Measurements from ENCODE around the gene M6PR.

DNA sequence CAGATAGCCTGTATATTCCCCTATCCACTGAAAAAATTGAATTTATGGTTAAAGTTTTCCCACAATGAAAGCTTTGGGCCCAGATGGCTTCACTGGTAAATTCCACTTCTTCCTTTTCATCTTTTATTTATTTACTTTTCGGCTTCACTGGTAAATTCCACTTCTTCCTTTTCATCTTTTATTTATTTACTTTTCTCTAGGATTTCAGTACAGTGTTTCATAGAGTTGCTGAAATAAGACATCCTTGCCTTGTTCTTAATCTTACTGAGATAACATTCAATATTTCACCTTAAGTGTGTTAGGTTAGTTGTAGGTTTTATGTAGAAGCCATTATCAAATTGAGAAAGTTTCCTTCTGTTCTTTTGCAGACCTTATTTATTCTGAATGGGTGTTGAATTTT is 21.0 kb upstream of the M6PR start:
- no peak for TF ChIP-seq POLR2A (IDR thresholded peaks at IDR 0.05)
- TF ChIP-seq, protein P1, sequence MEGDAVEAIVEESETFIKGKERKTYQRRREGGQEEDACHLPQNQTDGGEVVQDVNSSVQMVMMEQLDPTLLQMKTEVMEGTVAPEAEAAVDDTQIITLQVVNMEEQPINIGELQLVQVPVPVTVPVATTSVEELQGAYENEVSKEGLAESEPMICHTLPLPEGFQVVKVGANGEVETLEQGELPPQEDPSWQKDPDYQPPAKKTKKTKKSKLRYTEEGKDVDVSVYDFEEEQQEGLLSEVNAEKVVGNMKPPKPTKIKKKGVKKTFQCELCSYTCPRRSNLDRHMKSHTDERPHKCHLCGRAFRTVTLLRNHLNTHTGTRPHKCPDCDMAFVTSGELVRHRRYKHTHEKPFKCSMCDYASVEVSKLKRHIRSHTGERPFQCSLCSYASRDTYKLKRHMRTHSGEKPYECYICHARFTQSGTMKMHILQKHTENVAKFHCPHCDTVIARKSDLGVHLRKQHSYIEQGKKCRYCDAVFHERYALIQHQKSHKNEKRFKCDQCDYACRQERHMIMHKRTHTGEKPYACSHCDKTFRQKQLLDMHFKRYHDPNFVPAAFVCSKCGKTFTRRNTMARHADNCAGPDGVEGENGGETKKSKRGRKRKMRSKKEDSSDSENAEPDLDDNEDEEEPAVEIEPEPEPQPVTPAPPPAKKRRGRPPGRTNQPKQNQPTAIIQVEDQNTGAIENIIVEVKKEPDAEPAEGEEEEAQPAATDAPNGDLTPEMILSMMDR (IDR thresholded peaks at IDR 0.05) = no peak
- TF ChIP-seq EP300 (IDR thresholded peaks at IDR 0.05) = no peak
